Uterus (tissue), 4 donors: ENCODE results near the gene GNL3. TPM values are rescaled to one million over a fixed set of nuclear protein-coding genes. Genes with fewer than 3 reads are reported as not detected.

Source experiments
- DNase-seq, 2 donors: peaks; one replicate each; pipeline ENCODE4 v3.0.0-alpha.2; 2019 to 2020
- H3K27ac ChIP-seq, 2 donors: fragments of 200-600 bp; sonication (generic); 1 replicate in 1 of 2; 2 replicates in 1 of 2; pipeline ENCODE4 v1.5.1; 2016 to 2018
- H3K27me3 ChIP-seq, 2 donors: fragments of 200-600 bp; sonication (generic); one replicate each; pipeline ENCODE4 v1.5.1; 2018 to 2019; ENCODE audit warnings: control low read depth in 1 of 2
- H3K36me3 ChIP-seq, 2 donors: fragments of 200-600 bp; sonication (generic); one replicate each; pipeline ENCODE4 v1.5.1; 2019; ENCODE audit warnings: control low read depth in 1 of 2
- H3K4me1 ChIP-seq, 2 donors: fragments of 200-600 bp; sonication (generic); one replicate each; pipeline ENCODE4 v1.5.1; 2018 to 2019; ENCODE audit warnings: control low read depth in 1 of 2
- H3K4me3 ChIP-seq, 2 donors: fragments of 200-600 bp; sonication (generic); 1 replicate in 1 of 2; 2 replicates in 1 of 2; pipeline ENCODE4 v1.5.1; 2018 to 2019; ENCODE audit warnings: mild to moderate bottlenecking in 1 of 2
- H3K9me3 ChIP-seq, 2 donors: fragments of 200-600 bp; sonication (generic); one replicate each; pipeline ENCODE4 v1.5.1; 2019; ENCODE audit warnings: control low read depth in 1 of 2
- CTCF ChIP-seq, 4 experiments: fragments of 200-600 bp in 2 of 4; fragments of 450-650 bp in 2 of 4; sonication (generic) in 2 of 4; IDR thresholded peaks; one replicate each; pipeline ENCODE4 v1.5.1; 2016 to 2019; ENCODE audit warnings: antibody characterized with exemption in 4 of 4, mild to moderate bottlenecking in 2 of 4, moderate library complexity in 1 of 4
- POLR2A ChIP-seq, 2 donors: fragments of 450-650 bp; IDR thresholded peaks; one replicate each; pipeline ENCODE4 v1.6.1; 2016; ENCODE audit warnings: antibody characterized with exemption in 2 of 2, mild to moderate bottlenecking in 1 of 2, moderate library complexity in 1 of 2
- intact Hi-C: fragments of 100-400 bp; cut with DNase I; formaldehyde crosslinking; loops from one replicate; pipeline ENCODE4 v1.15.1; 2023; ENCODE audit warnings: low total_unique reads
- total RNA-seq, 4 donors: library from RNA; depleted of rRNA in 3 of 4; stranded (reverse); fragments of >200 nt in 3 of 4; gene quantifications; one replicate each; pipeline versions ENCODE4 v1.1.0 to v1.2.4, GENCODE V29; 2014 to 2023
- donor health status: DM: yes; HTN: yes; CAD: no.

The GNL3 gene
- total RNA-seq, 4 donors from 2014 or later, result 29.5 to 108 (median 53.9) TPM

- Histone ChIP-seq H3K4me1 (peaks cover 0 to 10% of the 10 kb centered on the region in 2 donors), H3K36me3 (no peaks in the 10 kb centered on the region), H3K27me3 (no peaks in the 10 kb centered on the region), H3K27ac (peak overlapping the region; percentile 97 to 99), H3K4me3 (peak overlapping the region; percentile 73 to 92), H3K9me3 (no peaks in the 10 kb centered on the region)
- DNase-seq, result peak; percentile 58 to 77
- intact Hi-C loops, result no loop called here
- TF ChIP-seq CTCF (IDR thresholded peaks at IDR 0.05), result no peak
Measured at GRCh38 chr3:52685285-52685708, 535 bp upstream of the GNL3 start.

GRCh38 chr3:52688266-52688665 is 2.4 kb downstream of the GNL3 start:
- Histone ChIP-seq H3K27me3 (no peaks in the 10 kb centered on the region), H3K4me1 (no peaks in the 10 kb centered on the region), H3K27ac (no peak overlapping the region), H3K9me3 (no peaks in the 10 kb centered on the region), H3K36me3 (no peaks in the 10 kb centered on the region), H3K4me3 (no peak overlapping the region)
- intact Hi-C loops, result no loop called here
- DNase-seq, result no peak
- TF ChIP-seq CTCF (IDR thresholded peaks at IDR 0.05), result no peak
- TF ChIP-seq POLR2A (IDR thresholded peaks at IDR 0.05), result no peak

- Histone ChIP-seq H3K27ac (no peak overlapping the region), H3K4me3 (no peak overlapping the region), H3K4me1 (no peaks in the 10 kb centered on the region), H3K27me3 (no peaks in the 10 kb centered on the region), H3K36me3 (no peaks in the 10 kb centered on the region), H3K9me3 (no peaks in the 10 kb centered on the region)
- intact Hi-C loops, result no loop called here
- no peak for TF ChIP-seq POLR2A (IDR thresholded peaks at IDR 0.05)
- TF ChIP-seq CTCF (IDR thresholded peaks at IDR 0.05), result no peak
- DNase-seq, result no peak
Measured at GRCh38 chr3:52689151-52689550, 3.3 kb downstream of the GNL3 start.

- Histone ChIP-seq H3K4me3 (no peak overlapping the region), H3K27ac (no peak overlapping the region), H3K36me3 (no peaks in the 10 kb centered on the region), H3K9me3 (no peaks in the 10 kb centered on the region), H3K4me1 (no peaks in the 10 kb centered on the region), H3K27me3 (no peaks in the 10 kb centered on the region)
- TF ChIP-seq CTCF (IDR thresholded peaks at IDR 0.05), result no peak
- TF ChIP-seq POLR2A (IDR thresholded peaks at IDR 0.05), result no peak
- no peak for DNase-seq
- intact Hi-C loops, result no loop called here
Measured at GRCh38 chr3:52690560-52690959, 4.7 kb downstream of the GNL3 start.

- Histone ChIP-seq H3K4me3 (no peak overlapping the region), H3K27ac (no peak overlapping the region), H3K27me3 (no peaks in the 10 kb centered on the region), H3K4me1 (no peaks in the 10 kb centered on the region), H3K36me3 (no peaks in the 10 kb centered on the region), H3K9me3 (no peaks in the 10 kb centered on the region)
- intact Hi-C loops, result no loop called here
- TF ChIP-seq CTCF (IDR thresholded peaks at IDR 0.05) (no peak), POLR2A (IDR thresholded peaks at IDR 0.05) (no peak)
- no peak for DNase-seq
Measured at GRCh38 chr3:52693071-52693470, 7.2 kb downstream of the GNL3 start.
